Spinal cord (tissue), 10 donors: ENCODE results near the gene NOSIP. TPM values are rescaled to one million over a fixed set of nuclear protein-coding genes. Genes with fewer than 3 reads are reported as not detected.

ENCODE experiments used
- DNase-seq, 6 donors: peaks; one replicate each; pipeline versions ENCODE4 v3.0.0 to v3.0.0-alpha.2; 2013 to 2015; ENCODE audit warnings: low spot score in 6 of 6, low read depth in 4 of 6
- H3K27ac ChIP-seq: one replicate; pipeline ENCODE4 v1.5.1; 2013; ENCODE audit warnings: low read depth, low read length, control low read depth
- H3K27me3 ChIP-seq: one replicate; pipeline ENCODE4 v1.6.1; 2013; ENCODE audit warnings: low read length; ENCODE audit not compliant: control insufficient read depth, insufficient read depth
- H3K36me3 ChIP-seq: one replicate; pipeline ENCODE4 v1.6.1; 2013; ENCODE audit warnings: low read length; ENCODE audit not compliant: control insufficient read depth, insufficient read depth
- H3K4me1 ChIP-seq: one replicate; pipeline ENCODE4 v1.6.1; 2013; ENCODE audit warnings: low read length; ENCODE audit not compliant: control insufficient read depth, insufficient read depth
- H3K4me3 ChIP-seq: one replicate; pipeline ENCODE4 v1.5.1; 2013; ENCODE audit warnings: low read depth, low read length, control low read depth
- H3K9me3 ChIP-seq: one replicate; pipeline ENCODE4 v1.6.1; 2013; ENCODE audit warnings: low read length; ENCODE audit not compliant: control insufficient read depth, insufficient read depth
- WGBS: methylation state at CpG from one replicate; pipeline ENCODE4 v1.1.5; 2013; ENCODE audit warnings: missing lambda C conversion rate; ENCODE audit not compliant: insufficient coverage; 5-methylcytosine and 5-hydroxymethylcytosine counted together
- polyA plus RNA-seq, 2 donors: library from polyadenylated mRNA; unstranded; fragments of 120-200 nt; gene quantifications; one replicate each; pipeline ENCODE4 v1.2.1, GENCODE V29; 2013; ENCODE audit not compliant: insufficient read length in 2 of 2
- total RNA-seq, 2 donors: library from RNA; depleted of rRNA in 1 of 2; stranded (reverse); fragments of 120-200 nt in 1 of 2; fragments of >200 nt in 1 of 2; gene quantifications; one replicate each; pipeline versions ENCODE4 v1.2.3 to v1.2.4, GENCODE V29; 2013 to 2014
- donor health status: healthy.

Gene NOSIP
- total and polyA plus RNA-seq, 4 donors = 32.2 to 86.1 (median 65.6) TPM

DNA sequence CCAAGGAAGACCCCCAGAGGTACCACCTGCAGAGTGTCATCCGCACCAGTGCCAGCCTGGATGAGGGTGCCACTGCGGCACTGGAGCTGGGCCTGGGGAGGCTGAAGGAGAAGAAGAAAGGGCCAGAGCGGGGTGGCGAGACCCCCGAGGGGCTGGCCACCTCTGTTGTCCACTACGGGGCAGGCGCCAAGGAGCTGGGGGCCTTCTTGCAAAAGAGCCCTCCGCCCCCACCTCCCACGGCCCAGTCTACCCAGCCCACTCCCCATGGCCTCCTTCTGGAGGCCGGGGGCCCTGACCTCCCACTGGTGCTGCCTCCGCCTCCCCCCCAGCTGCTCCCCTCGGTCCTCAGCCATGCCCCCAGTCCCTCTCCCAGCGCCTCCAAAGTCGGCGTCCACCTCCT lies 16.1 kb upstream of the NOSIP start:
- no peak overlapping the region for H3K27ac ChIP-seq
- H3K4me1 ChIP-seq = peaks cover 24% of the 10 kb centered on the region
- DNase-seq = no peak
- H3K27me3 ChIP-seq = no peaks in the 10 kb centered on the region
- peaks cover 81% of the 10 kb centered on the region for H3K36me3 ChIP-seq
- no peaks in the 10 kb centered on the region for H3K9me3 ChIP-seq
- 92% methylated on average over 12 of the region's 15 CpGs for WGBS
- H3K4me3 ChIP-seq = no peak overlapping the region

- Histone ChIP-seq H3K36me3 (peaks cover 76% of the 10 kb centered on the region), H3K27ac (no peak overlapping the region), H3K4me3 (no peak overlapping the region), H3K4me1 (peaks cover 24% of the 10 kb centered on the region), H3K27me3 (no peaks in the 10 kb centered on the region), H3K9me3 (no peaks in the 10 kb centered on the region)
- no peak for DNase-seq
- WGBS = 95% methylated on average over 29 of the region's 32 CpGs
These were observed 15.6 kb upstream of the NOSIP start for GRCh38 chr19:49595819-49596404.

DNA sequence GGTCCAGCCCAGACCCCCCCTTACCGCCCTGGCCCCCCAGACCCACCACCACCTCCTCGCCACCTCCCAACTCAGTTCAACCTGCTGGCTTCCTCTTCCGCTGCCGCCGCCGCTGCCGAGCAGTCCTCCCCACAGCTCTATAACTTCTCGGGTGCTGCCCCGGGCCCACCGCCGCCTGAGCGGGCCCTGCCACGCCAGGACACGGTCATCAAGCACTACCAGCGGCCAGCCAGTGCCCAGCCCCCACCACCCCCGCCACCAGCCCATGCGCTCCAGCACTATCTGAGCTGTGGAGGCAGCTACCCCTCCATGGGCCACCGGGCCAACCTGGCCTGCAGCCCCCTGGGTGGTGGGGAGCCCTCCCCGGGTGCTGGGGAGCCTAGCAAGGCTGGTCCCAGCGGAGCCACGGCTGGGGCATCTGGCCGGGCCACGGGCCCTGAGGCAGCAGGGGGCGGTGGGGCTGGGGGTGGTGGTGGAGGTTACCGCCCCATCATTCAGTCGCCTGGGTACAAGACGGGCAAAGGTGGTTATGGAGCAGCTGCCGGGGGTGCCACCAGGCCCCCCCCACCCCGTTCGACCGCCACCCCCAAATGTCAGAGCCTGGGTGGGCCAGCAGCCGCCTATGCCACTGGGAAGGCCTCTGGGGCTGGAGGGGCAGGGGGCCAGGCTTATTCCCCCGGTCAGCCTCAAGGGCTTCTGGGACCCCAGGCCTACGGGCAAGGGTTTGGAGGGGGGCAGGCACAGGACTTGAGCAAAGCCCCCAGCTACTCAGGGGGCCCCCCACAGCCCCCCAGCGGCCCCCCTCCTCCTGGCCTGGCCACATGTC lies 14.8 kb upstream of the NOSIP start:
- Histone ChIP-seq H3K27ac (no peak overlapping the region), H3K27me3 (no peaks in the 10 kb centered on the region), H3K4me3 (no peak overlapping the region), H3K9me3 (no peaks in the 10 kb centered on the region), H3K36me3 (peaks cover 69% of the 10 kb centered on the region), H3K4me1 (peaks cover 30% of the 10 kb centered on the region)
- WGBS = 93% methylated on average over 23 of the region's 35 CpGs
- DNase-seq = no peak

GRCh38 chr19:49594157-49594992 lies 14.0 kb upstream of the NOSIP start:
- Histone ChIP-seq H3K27ac (peak overlapping the region; percentile 3), H3K36me3 (peaks cover 60% of the 10 kb centered on the region), H3K4me3 (no peak overlapping the region), H3K9me3 (no peaks in the 10 kb centered on the region), H3K27me3 (no peaks in the 10 kb centered on the region), H3K4me1 (peaks cover 33% of the 10 kb centered on the region)
- no peak for DNase-seq
- WGBS = 95% methylated on average over 35 of the region's 35 CpGs

DNA sequence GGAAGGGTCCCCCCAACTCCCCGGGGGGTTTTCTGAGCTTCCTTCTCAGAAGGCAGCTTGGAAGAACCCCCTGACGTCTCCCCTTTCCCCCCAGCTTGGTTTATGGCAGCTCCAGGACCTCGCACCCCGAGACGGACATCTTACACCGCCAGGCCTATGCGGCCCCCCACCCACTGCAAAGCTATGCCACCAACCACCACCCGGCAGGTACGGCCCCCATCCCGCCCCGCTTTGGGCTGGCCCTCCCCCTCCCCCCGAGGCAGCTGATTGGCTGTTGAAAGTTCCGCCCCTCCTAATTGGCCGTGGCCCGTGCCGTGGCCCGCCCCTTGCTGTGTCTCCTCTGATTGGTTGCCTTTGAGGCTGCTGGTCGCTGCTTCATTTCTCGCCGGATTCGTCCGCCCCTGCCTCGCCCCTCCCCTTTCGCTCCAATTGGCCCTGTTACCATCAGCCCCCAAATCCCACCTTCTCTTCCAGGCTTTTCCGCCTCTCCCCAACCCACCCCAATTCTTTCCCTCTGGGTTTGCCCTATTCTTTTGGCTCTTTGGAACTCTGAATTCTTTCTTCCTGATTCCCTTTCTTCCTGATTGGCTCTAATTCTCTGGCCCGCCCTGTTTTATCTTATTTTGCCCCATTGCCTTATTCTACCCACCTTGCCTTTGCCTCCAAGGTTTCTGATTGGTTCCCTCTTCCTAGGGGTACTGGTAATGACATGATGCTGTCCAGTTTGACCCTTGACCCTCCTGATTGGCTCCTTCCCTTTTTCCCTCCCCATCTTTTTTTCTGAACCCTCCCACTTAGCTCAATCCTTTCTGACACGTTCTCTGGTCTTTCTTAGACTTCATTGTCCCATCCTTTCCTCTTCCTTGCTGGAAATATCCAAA lies 13.1 kb upstream of the NOSIP start:
- no peaks in the 10 kb centered on the region for H3K9me3 ChIP-seq
- 2% methylated on average over 23 of the region's 27 CpGs for WGBS

DNA sequence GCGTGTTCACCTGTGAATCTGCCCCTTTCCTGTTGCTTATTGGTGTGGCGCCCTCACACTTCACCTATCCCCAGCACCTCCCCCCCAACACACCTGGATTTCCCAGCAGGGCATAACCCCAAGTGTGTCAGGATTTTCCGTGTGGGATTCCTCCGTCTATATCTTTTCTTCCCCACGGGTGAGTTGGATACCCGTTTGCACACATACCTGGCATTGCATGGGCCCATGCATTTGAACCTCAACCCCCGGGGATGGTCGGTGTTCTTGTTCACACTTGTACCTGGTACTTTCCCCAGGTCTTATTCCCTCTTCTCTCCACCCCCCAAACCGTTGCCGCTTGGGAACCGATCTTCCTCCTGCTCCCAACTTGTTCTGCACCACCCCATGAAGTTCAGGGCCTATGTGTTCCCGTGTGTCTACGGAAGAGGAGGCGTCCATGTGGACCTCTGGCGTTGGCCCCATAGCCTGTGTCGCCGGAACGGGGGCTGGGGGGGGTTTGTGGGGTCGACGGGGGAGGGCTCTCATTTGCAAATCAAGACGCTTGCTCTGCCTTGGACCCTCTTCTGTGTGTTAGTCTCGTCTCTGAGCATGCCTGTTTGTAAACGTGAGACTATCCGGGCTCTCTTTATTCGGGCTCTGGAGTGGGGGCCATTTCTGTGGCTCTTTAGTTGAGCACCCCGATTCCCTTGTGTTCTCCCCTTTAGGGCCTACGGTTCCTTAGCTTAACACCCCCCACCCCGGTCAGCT lies 12.3 kb upstream of the NOSIP start:
- Histone ChIP-seq H3K4me1 (peaks cover 33% of the 10 kb centered on the region), H3K27ac (peak overlapping the region; percentile 41), H3K36me3 (peaks cover 44% of the 10 kb centered on the region), H3K27me3 (no peaks in the 10 kb centered on the region), H3K9me3 (no peaks in the 10 kb centered on the region), H3K4me3 (peak overlapping the region; percentile 84)
- DNase-seq = peak in 2 of 6 donors; percentile 6 to 34
- 0% methylated on average over 16 of the region's 28 CpGs for WGBS

More for the DNA sequence above, 13.1 kb upstream of the NOSIP start:
- Histone ChIP-seq H3K4me1 (peaks cover 33% of the 10 kb centered on the region), H3K36me3 (peaks cover 52% of the 10 kb centered on the region), H3K4me3 (peak overlapping the region; percentile 84), H3K27me3 (no peaks in the 10 kb centered on the region), H3K27ac (peak overlapping the region; percentile 41)
- peak in 5 of 6 donors; percentile 77 to 98 (median 90) for DNase-seq

GRCh38 chr19:49591731-49592485 lies 11.6 kb upstream of the NOSIP start:
- Histone ChIP-seq H3K27ac (peak overlapping the region; percentile 41), H3K4me1 (peaks cover 33% of the 10 kb centered on the region), H3K36me3 (peaks cover 37% of the 10 kb centered on the region), H3K27me3 (no peaks in the 10 kb centered on the region), H3K9me3 (no peaks in the 10 kb centered on the region), H3K4me3 (peak overlapping the region; percentile 84)
- under 1% methylated on average over 34 of the region's 51 CpGs for WGBS
- DNase-seq = peak in 2 of 6 donors; percentile 23 to 65
